H54 (cell line): Measurements from ENCODE around the gene ELMO1.

ENCODE experiments used
- DNase-seq: peaks from one replicate; pipeline ENCODE4 v3.0.0; 2011; ENCODE audit warnings: low spot score, mixed read lengths; ENCODE audit not compliant: insufficient read length
- FAIRE-seq: peaks from 3 replicates; lab custom pipeline; 2011; peaks lifted over from hg19 to GRCh38; lab: Jason Lieb, UNC
- POLR2A ChIP-seq: IDR thresholded peaks from 2 replicates; pipeline ENCODE4 v1.6.1; 2011; ENCODE audit warnings: low read depth, mild to moderate bottlenecking, low read length

Gene ELMO1

GRCh38 chr7:37431413-37431812 is 17.3 kb downstream of the ELMO1 start:
- FAIRE-seq (no peak), DNase-seq (no peak)
- no peak for TF ChIP-seq POLR2A

GRCh38 chr7:37430640-37431039 is 18.0 kb downstream of the ELMO1 start:
- no peak for TF ChIP-seq POLR2A
- DNase-seq (no peak), FAIRE-seq (no peak)

GRCh38 chr7:37430171-37430570 is 18.5 kb downstream of the ELMO1 start:
- TF ChIP-seq POLR2A, result no peak
- FAIRE-seq (no peak), DNase-seq (no peak)

- no peak for DNase-seq
- TF ChIP-seq POLR2A, result no peak
- FAIRE-seq, result no peak
Observed at GRCh38 chr7:37429435-37429791, 19.3 kb downstream of the ELMO1 start.

- no peak for TF ChIP-seq POLR2A
- DNase-seq, result no peak
- FAIRE-seq, result no peak
Observed at GRCh38 chr7:37428681-37429434, 19.8 kb downstream of the ELMO1 start.

GRCh38 chr7:37427276-37427940 is 21.3 kb downstream of the ELMO1 start:
- FAIRE-seq (no peak), DNase-seq (no peak)
- TF ChIP-seq POLR2A, result no peak

GRCh38 chr7:37425498-37425897 is 23.2 kb downstream of the ELMO1 start:
- no peak for DNase-seq
- TF ChIP-seq POLR2A, result no peak
- FAIRE-seq, result no peak

- FAIRE-seq (no peak), DNase-seq (no peak)
- TF ChIP-seq POLR2A, result no peak
Observed at GRCh38 chr7:37424995-37425394, 23.7 kb downstream of the ELMO1 start.

- no peak for DNase-seq
- no peak for TF ChIP-seq POLR2A
- no peak for FAIRE-seq
Observed at GRCh38 chr7:37424521-37424920, 24.1 kb downstream of the ELMO1 start.

GRCh38 chr7:37421861-37422500 is 26.7 kb downstream of the ELMO1 start:
- FAIRE-seq (no peak), DNase-seq (no peak)
- no peak for TF ChIP-seq POLR2A

- FAIRE-seq (no peak), DNase-seq (no peak)
- TF ChIP-seq POLR2A, result no peak
Observed at GRCh38 chr7:37420946-37421695, 27.5 kb downstream of the ELMO1 start.

GRCh38 chr7:37419496-37419895 is 29.2 kb downstream of the ELMO1 start:
- no peak for DNase-seq
- TF ChIP-seq POLR2A, result no peak
- FAIRE-seq, result no peak

- TF ChIP-seq POLR2A, result no peak
- FAIRE-seq (no peak), DNase-seq (no peak)
Observed at GRCh38 chr7:37418381-37418780, 30.3 kb downstream of the ELMO1 start.

- TF ChIP-seq POLR2A, result no peak
- no peak for FAIRE-seq
Observed at GRCh38 chr7:37417107-37417474, 31.6 kb downstream of the ELMO1 start.

More at GRCh38 chr7:37417107-37417474, 31.6 kb downstream of the ELMO1 start:
- DNase-seq, result no peak
